Coronary artery (tissue), 2 donors: Measurements from ENCODE around the gene SLC4A3.

ENCODE experiments used
- DNase-seq: peaks from one replicate; pipeline ENCODE4 v3.0.0-alpha.2; 2017; ENCODE audit warnings: low spot score
- H3K27ac ChIP-seq, 2 donors: fragments of 200-600 bp; sonication (generic); one replicate each; pipeline ENCODE4 v1.5.1; 2016 to 2019
- H3K4me3 ChIP-seq: fragments of 200-600 bp; sonication (generic); 2 replicates; pipeline ENCODE4 v1.5.1; 2016; ENCODE audit warnings: mild to moderate bottlenecking, moderate library complexity
- CTCF ChIP-seq: fragments of 200-600 bp; sonication (generic); IDR thresholded peaks from one replicate; pipeline ENCODE4 v1.5.1; 2019; ENCODE audit warnings: antibody characterized with exemption

SLC4A3 gene

GRCh38 chr2:219633276-219634065 is 6.0 kb downstream of the SLC4A3 start:
- TF ChIP-seq CTCF, result no peak
- DNase-seq, result peak; percentile 59
- Histone ChIP-seq H3K27ac (no peak overlapping the region), H3K4me3 (no peak overlapping the region)

GRCh38 chr2:219634171-219634940 is 6.9 kb downstream of the SLC4A3 start:
- Histone ChIP-seq H3K4me3 (no peak overlapping the region), H3K27ac (no peak overlapping the region)
- DNase-seq, result peak; percentile 52
- no peak for TF ChIP-seq CTCF

- peak; percentile 55 for DNase-seq
- no peak overlapping the region for H3K4me3 ChIP-seq
Observed at GRCh38 chr2:219634951-219635751, 7.7 kb downstream of the SLC4A3 start.

DNA sequence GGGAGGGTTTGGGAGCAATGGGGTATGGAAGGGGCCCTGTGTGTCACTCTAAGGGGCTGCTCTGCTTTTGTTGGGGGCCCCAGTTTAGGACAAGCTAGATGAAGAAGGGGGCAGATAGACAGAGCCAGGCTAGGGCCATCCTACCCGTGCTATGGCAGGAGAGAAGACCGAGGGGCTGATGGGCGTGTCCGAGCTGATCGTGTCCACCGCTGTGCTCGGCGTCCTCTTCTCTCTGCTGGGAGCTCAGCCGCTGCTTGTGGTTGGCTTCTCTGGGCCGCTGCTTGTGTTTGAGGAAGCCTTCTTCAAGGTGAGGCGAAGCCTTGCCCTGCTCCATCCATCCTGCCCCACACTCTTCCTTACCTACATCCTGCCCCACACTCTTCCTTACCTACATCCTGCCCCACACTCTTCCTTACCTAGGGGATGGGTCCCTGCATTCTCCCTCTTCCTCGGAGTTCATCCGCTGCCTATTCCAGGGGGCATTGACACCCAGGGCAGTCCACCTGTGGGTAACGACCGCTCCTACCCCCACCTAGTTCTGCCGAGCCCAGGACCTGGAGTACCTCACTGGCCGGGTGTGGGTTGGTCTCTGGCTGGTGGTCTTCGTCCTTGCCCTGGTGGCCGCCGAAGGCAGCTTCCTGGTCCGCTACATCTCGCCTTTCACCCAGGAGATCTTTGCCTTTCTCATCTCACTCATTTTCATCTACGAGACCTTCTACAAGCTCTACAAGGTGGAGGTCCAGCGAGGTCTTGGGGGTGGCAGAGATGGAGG is 8.9 kb downstream of the SLC4A3 start:
- Histone ChIP-seq H3K4me3 (no peak overlapping the region), H3K27ac (no peak overlapping the region)
- peak; percentile 9 for DNase-seq
- TF ChIP-seq CTCF, result no peak

More at GRCh38 chr2:219634951-219635751, 7.7 kb downstream of the SLC4A3 start:
- no peak for TF ChIP-seq CTCF
- H3K27ac ChIP-seq, result no peak overlapping the region

DNA sequence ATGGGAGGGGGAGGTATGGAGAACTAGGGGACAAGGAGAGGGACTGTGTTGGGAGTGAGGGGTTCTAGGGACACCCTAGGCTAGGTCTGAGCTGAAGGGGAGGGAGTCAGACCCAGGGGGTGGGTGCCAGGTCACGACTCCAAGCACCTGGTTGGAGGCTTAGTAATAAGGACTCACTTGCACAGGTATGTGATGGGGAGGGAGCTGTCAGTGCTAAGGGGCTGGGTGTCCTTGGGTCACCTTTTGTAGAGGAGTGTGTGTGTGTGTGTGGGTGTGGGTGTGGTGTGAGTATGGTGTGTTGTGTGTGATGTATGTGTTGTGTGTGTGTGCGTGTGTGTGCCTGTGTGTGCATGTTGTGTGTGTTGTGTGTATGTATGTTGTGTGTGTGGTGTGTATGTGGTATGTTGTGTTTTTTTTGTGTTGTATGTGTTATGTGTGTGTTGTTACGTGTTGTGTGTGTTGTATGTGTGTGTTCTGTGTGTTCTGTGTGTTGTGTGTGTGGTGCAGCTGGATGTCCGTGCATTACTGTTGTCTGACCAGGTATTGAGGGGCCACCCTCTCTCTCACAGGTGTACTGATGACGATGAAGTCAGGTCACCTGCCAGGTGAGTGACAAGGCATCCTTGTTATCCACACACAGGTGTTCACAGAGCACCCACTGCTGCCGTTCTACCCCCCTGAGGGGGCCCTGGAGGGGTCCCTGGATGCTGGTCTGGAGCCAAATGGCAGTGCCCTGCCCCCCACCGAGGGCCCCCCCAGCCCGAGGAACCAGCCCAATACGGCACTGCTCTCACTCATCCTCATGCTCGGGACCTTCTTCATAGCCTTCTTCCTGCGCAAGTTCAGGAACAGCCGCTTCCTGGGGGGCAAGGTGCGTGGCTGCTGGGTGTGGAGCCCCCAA is 9.8 kb downstream of the SLC4A3 start:
- no peak for DNase-seq
- TF ChIP-seq CTCF, result no peak
- H3K27ac ChIP-seq, result no peak overlapping the region
- H3K4me3 ChIP-seq, result no peak overlapping the region

DNA sequence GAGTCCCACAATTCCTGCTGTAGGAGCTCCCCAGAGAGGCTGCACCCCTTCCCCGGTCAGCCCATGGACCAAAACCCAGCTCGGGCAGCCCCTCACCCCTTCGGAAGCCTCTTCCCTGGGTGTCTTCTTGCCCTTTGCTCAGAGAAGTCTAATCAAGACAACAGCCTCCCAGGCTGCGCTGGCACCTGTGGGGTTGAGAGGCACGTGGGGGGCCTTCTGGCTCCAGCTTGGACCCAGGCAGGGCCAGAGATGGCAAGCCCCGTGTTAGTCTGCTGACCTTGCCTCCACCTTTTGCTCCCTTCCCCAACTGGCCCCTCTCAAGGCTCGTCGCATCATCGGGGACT is 10.4 kb downstream of the SLC4A3 start:
- DNase-seq, result no peak
- H3K27ac ChIP-seq, result no peak overlapping the region
- H3K4me3 ChIP-seq, result no peak overlapping the region
- TF ChIP-seq CTCF, result no peak
